K562 treated with DMSO at 1 percent for 24 hours (cell line): ENCODE results near the gene C19orf67. TPM values are rescaled to one million over a fixed set of nuclear protein-coding genes. Genes with fewer than 3 reads are reported as not detected.

ENCODE experiments used
- total RNA-seq: library from RNA; unstranded; fragments of 300-600 nt; gene quantifications from 2 replicates; pipeline ENCODE4 v1.2.3, GENCODE V29; 2022; ENCODE audit warnings: low read depth; ENCODE audit not compliant: insufficient read depth

C19orf67 gene
- total RNA-seq: 2.2 TPM in 1 of 2 replicates, not detected in the other

GRCh38 chr19:14085309-14085995 lies at the start of gene C19orf67:
C19orf67 (minus strand) TSS chr19:14085783; CDS start chr19:14085627, 156 bp downstream.

GRCh38 chr19:14117668-14118164 lies 32.1 kb upstream of the C19orf67 start, which contains the start of gene PRKACA:
PRKACA (minus strand) TSS chr19:14117762; CDS start chr19:14117547, 215 bp downstream.

GRCh38 chr19:14090509-14091080 lies 5.0 kb upstream of the C19orf67 start, which contains the start of gene SAMD1:
SAMD1 (minus strand) TSS chr19:14090751.

GRCh38 chr19:14072535-14073260 lies 12.9 kb downstream of the C19orf67 start, which contains the start of gene MISP3:
MISP3 (plus strand) TSS chr19:14072786; CDS start chr19:14073310, 524 bp downstream.

DNA sequence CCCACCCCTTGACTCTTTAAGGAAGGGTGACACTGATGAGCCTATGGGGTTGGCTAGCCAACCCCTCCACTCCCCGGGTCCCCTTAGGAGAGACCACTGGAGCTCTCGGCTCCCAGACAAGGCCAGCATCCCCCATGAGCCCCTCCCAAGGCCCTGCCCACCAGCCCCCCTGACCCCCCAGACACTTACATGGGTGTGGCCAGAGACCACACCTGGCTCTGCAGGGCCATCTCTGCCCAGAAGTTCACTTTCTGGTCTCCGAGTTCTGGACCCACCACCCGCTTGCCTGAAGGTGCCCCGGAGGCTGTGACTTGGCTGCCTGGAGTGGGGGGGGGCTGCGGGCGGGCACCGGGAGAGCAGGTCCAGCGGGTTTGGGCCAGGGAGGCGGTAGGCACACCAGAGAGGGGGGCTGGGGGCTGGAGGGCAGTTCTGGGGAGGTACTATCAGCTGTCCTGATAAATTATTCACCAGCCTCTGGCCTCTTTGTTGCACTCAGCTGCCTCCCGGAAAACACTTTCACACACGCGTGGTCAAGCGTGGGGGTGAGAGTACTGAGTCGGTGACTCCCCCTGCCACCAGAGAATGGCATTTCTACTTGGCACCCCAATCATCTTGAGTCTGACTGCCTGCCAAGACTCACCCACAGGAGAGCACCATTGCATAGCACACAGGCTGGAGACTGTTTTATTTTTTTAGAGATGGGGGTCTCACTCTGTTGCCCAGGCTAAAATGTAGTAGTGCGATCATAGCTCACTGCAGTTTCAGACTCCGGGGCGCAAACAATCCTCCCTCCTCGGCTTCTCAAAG lies 23.6 kb downstream of the C19orf67 start, which contains the start of gene PALM3:
Gene PALM3, minus strand, starts transcription at position 326 of the 807 bp plus-strand sequence. Its CDS starts 96 bp downstream, at position 230.

GRCh38 chr19:14031719-14032480 lies 53.7 kb downstream of the C19orf67 start, which contains the start of gene IL27RA:
IL27RA (plus strand) TSS chr19:14031762; CDS start chr19:14031873, 111 bp downstream.

Other genes with a start within 250 kb of the C19orf67 start
- gene NANOS3, start 208.6 kb downstream of the C19orf67 start, total RNA-seq: not detected in 2 replicates
- gene BRME1, start 179.7 kb downstream of the C19orf67 start, total RNA-seq: 15.0 and 17.5 TPM in 2 replicates
- 49.7 TPM in 2 replicates for gene CC2D1A, start 179.6 kb downstream of the C19orf67 start, total RNA-seq
- 2.7 and 3.7 TPM in 2 replicates for gene PODNL1, start 147.4 kb downstream of the C19orf67 start, total RNA-seq
- 73.7 and 80.9 TPM in 2 replicates for gene DCAF15, start 133.3 kb downstream of the C19orf67 start, total RNA-seq
- 16.8 and 17.3 TPM in 2 replicates for gene RFX1, start 79.5 kb downstream of the C19orf67 start, total RNA-seq
- gene RLN3, start 57.6 kb downstream of the C19orf67 start, total RNA-seq: not detected in 2 replicates
- gene IL27RA, start 54.0 kb downstream of the C19orf67 start, total RNA-seq: 14.0 and 16.1 TPM in 2 replicates
- 4.6 and 4.8 TPM in 2 replicates for gene PALM3, start 23.7 kb downstream of the C19orf67 start, total RNA-seq
- gene MISP3, start 13.0 kb downstream of the C19orf67 start, total RNA-seq: 3.4 and 5.9 TPM in 2 replicates
- gene SAMD1, start 5.0 kb upstream of the C19orf67 start, total RNA-seq: 53.7 and 55.6 TPM in 2 replicates
- 116 and 118 TPM in 2 replicates for gene PRKACA, start 32.0 kb upstream of the C19orf67 start, total RNA-seq
- 219 and 265 TPM in 2 replicates for gene ASF1B, start 50.8 kb upstream of the C19orf67 start, total RNA-seq
- gene ADGRL1, start 120.4 kb upstream of the C19orf67 start, total RNA-seq: 23.0 and 26.8 TPM in 2 replicates